Gastrocnemius medialis (tissue), 4 donors: ENCODE results near the gene ZNF423. TPM values are rescaled to one million over a fixed set of nuclear protein-coding genes. Genes with fewer than 3 reads are reported as not detected.

Source experiments
- ATAC-seq, 2 donors: fragments of 150-250 bp; one replicate each; pipeline ENCODE4 v1.9.1; 2016
- DNase-seq, 2 donors: peaks; one replicate each; pipeline ENCODE4 v3.0.0-alpha.2; 2019
- H3K27ac ChIP-seq, 4 donors: fragments of 200-600 bp; sonication (generic); 1 replicate in 1 of 4; 2 replicates in 3 of 4; pipeline ENCODE4 v1.5.1; 2016 to 2018; ENCODE audit warnings: mild to moderate bottlenecking in 2 of 4, moderate library complexity in 1 of 4
- H3K27me3 ChIP-seq, 3 donors: fragments of 200-600 bp; sonication (generic) in 2 of 3; 1 replicate in 1 of 3; 2 replicates in 2 of 3; pipeline versions ENCODE4 v1.5.1 to v1.6.0; 2016 to 2019; ENCODE audit warnings: mild to moderate bottlenecking in 1 of 3, moderate library complexity in 1 of 3
- H3K36me3 ChIP-seq, 2 donors: fragments of 200-600 bp; sonication (generic) in 1 of 2; one replicate each; pipeline ENCODE4 v1.5.1; 2017 to 2018
- H3K4me1 ChIP-seq, 2 donors: fragments of 200-600 bp; sonication (generic) in 1 of 2; one replicate each; pipeline ENCODE4 v1.5.1; 2016 to 2017; ENCODE audit warnings: mild to moderate bottlenecking in 2 of 2
- H3K4me3 ChIP-seq, 4 donors: fragments of 200-600 bp; sonication (generic) in 3 of 4; 1 replicate in 1 of 4; 2 replicates in 3 of 4; pipeline ENCODE4 v1.5.1; 2016 to 2019; ENCODE audit warnings: mild to moderate bottlenecking in 2 of 4
- H3K9me3 ChIP-seq, 3 donors: fragments of 200-600 bp; sonication (generic) in 2 of 3; 1 replicate in 1 of 3; 2 replicates in 2 of 3; pipeline ENCODE4 v1.5.1; 2016 to 2019
- CTCF ChIP-seq, 5 experiments: fragments of 450-650 bp in 3 of 5; fragments of 200-600 bp in 2 of 5; sonication (generic) in 2 of 5; IDR thresholded peaks in 4 of 5; conservative IDR thresholded peaks in 1 of 5; 1 replicate in 4 of 5; 2 replicates in 1 of 5; pipeline ENCODE4 v1.5.1; 2016 to 2019; ENCODE audit warnings: antibody characterized with exemption in 5 of 5, mild to moderate bottlenecking in 3 of 5, moderate library complexity in 3 of 5
- POLR2A ChIP-seq, 2 donors: fragments of 450-650 bp; IDR thresholded peaks; one replicate each; pipeline ENCODE4 v1.6.1; 2017; ENCODE audit warnings: antibody characterized with exemption in 2 of 2, mild to moderate bottlenecking in 2 of 2, moderate library complexity in 2 of 2
- in situ Hi-C, 4 donors: fragments of 200-750 bp; cut with MboI; loops; one replicate each; pipeline versions ENCODE4 v1.15.0 to v1.8.0; 2017; ENCODE audit warnings: low sequenced_read_pairs in 4 of 4
- intact Hi-C: fragments of 100-400 bp; cut with DNase I; formaldehyde crosslinking; loops from one replicate; pipeline ENCODE4 v1.15.1; 2023; ENCODE audit warnings: low total_unique reads
- total RNA-seq, 4 donors: library from RNA; depleted of rRNA; stranded (reverse); fragments of >200 nt; gene quantifications; one replicate each; pipeline versions ENCODE4 v1.1.0 to v1.2.3, GENCODE V29; 2016

The ZNF423 gene
- total RNA-seq, 4 donors from 2014 or later: 8.4 to 15.8 (median 12.5) TPM

GRCh38 chr16:49743658-49744057, 112.3 kb downstream of the ZNF423 start:
- TF ChIP-seq POLR2A (IDR thresholded peaks at IDR 0.05) (no peak), CTCF (IDR thresholded peaks at IDR 0.05 in 4 of 5, conservative IDR thresholded peaks at IDR 0.05 in 1 of 5) (no peak)
- H3K27me3 ChIP-seq: no peaks in the 10 kb centered on the region
- ATAC-seq: no peak
- in situ Hi-C loops (no loop called here), intact Hi-C loops (no loop called here)
- DNase-seq: no peak
- H3K9me3 ChIP-seq: no peaks in the 10 kb centered on the region
- H3K4me3 ChIP-seq: no peak overlapping the region
- H3K36me3 ChIP-seq: no peaks in the 10 kb centered on the region
- no peak overlapping the region for H3K27ac ChIP-seq
- peaks cover 4 to 5% of the 10 kb centered on the region in 2 donors for H3K4me1 ChIP-seq

DNA sequence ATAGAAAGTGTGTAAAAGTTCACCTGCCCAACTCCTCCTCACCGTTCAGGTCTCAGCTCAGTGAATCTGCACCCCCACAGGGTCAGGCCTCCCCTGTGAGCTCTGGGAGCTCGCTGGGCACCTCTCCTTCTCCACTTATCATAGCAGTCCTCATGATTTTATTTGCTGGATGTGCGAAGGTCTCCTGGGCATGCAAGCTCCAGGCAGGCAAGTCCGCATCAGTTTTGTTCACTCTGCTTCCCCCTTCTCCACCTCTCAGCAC, 112.8 kb downstream of the ZNF423 start:
- H3K27me3 ChIP-seq: no peaks in the 10 kb centered on the region
- H3K36me3 ChIP-seq: no peaks in the 10 kb centered on the region
- no peak for TF ChIP-seq POLR2A (IDR thresholded peaks at IDR 0.05)
- no peak for TF ChIP-seq CTCF (IDR thresholded peaks at IDR 0.05 in 4 of 5, conservative IDR thresholded peaks at IDR 0.05 in 1 of 5)
- intact Hi-C loops: no loop called here
- ATAC-seq (no peak), DNase-seq (no peak)
- no peaks in the 10 kb centered on the region for H3K9me3 ChIP-seq
- H3K4me1 ChIP-seq: peaks cover 0 to under 1% of the 10 kb centered on the region in 2 donors
- no peak overlapping the region for H3K4me3 ChIP-seq
- no peak overlapping the region for H3K27ac ChIP-seq
- in situ Hi-C loops: no loop called here

DNA sequence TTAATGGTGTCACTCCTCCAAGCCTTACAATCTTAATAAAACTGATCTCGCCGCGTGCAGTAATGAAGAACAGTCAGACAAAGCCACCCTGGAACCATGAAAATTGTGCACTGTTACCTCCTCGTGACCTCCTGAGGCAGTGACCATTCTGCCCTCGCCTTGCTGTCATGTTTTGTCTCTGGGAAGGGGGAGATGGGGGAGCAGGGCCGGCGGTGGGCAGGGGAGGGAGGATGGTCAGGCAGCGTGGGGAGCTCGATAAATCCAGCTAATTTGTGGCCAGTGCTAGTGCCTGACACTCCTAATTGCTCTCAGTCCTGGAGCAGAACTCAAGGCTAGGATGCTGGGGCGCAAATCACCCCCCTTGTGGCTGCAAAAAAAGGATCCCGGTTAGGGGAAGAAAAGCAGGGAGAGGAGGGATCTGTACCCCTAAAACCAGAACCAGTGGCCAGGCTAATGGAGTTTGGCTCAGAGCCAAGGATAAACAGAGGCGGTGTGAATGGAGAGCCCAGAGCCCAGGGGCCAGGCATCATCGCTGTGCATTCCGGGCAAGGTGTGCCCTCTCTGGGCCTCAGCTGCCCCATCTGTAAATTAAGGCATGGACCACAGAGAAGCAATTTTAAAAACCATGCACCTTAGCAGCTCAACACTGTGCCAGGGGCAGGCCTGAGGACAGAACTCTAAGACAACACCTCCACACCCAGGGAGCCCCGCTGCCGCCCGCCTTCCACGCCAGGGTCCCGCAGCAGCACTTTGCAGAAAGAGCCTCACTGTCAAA, 113.3 kb downstream of the ZNF423 start:
- intact Hi-C loops: no loop called here
- no peak for DNase-seq
- H3K4me3 ChIP-seq: no peak overlapping the region

GRCh38 chr16:49740256-49740655, 115.7 kb downstream of the ZNF423 start:
- Histone ChIP-seq H3K4me3 (no peak overlapping the region), H3K27ac (no peak overlapping the region), H3K4me1 (no peaks in the 10 kb centered on the region), H3K36me3 (no peaks in the 10 kb centered on the region), H3K27me3 (no peaks in the 10 kb centered on the region), H3K9me3 (no peaks in the 10 kb centered on the region)
- TF ChIP-seq POLR2A (IDR thresholded peaks at IDR 0.05) (no peak), CTCF (IDR thresholded peaks at IDR 0.05 in 4 of 5, conservative IDR thresholded peaks at IDR 0.05 in 1 of 5) (no peak)
- ATAC-seq: no peak
- intact Hi-C loops (no loop called here), in situ Hi-C loops (no loop called here)
- DNase-seq: no peak

More for the DNA sequence above, 113.3 kb downstream of the ZNF423 start:
- TF ChIP-seq CTCF (IDR thresholded peaks at IDR 0.05 in 4 of 5, conservative IDR thresholded peaks at IDR 0.05 in 1 of 5) (no peak), POLR2A (IDR thresholded peaks at IDR 0.05) (no peak)
- no peaks in the 10 kb centered on the region for H3K27me3 ChIP-seq
- H3K4me1 ChIP-seq: no peaks in the 10 kb centered on the region
- no peak for ATAC-seq
- H3K9me3 ChIP-seq: no peaks in the 10 kb centered on the region
- H3K36me3 ChIP-seq: no peaks in the 10 kb centered on the region
- no peak overlapping the region for H3K27ac ChIP-seq
- in situ Hi-C loops: no loop called here

DNA sequence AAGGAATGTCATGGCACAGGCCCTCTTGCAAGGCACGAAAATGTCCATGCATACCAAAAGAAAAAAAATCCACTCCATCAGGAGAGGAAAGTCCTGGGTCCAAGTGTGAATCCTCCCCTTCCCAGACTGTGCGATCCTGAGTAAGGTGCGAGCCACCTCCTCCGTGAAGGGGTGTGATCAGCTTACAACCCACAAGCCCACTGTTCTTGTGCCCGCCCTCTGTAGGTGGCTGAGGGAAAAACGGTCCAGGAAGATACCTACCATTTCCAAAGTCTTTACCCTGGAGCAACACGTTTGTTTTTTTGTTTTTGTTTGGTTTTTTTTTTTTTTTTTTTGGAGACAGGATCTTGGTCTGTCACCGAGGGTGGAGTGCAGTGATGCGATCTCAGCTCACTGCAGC, 116.5 kb downstream of the ZNF423 start:
- no peak for ATAC-seq
- no peak overlapping the region for H3K4me3 ChIP-seq
- intact Hi-C loops: no loop called here

More for the DNA sequence above, 116.5 kb downstream of the ZNF423 start:
- Histone ChIP-seq H3K36me3 (no peaks in the 10 kb centered on the region), H3K27ac (no peak overlapping the region), H3K4me1 (no peaks in the 10 kb centered on the region), H3K27me3 (no peaks in the 10 kb centered on the region), H3K9me3 (no peaks in the 10 kb centered on the region)
- in situ Hi-C loops: no loop called here
- TF ChIP-seq POLR2A (IDR thresholded peaks at IDR 0.05) (no peak), CTCF (IDR thresholded peaks at IDR 0.05 in 4 of 5, conservative IDR thresholded peaks at IDR 0.05 in 1 of 5) (no peak)
- no peak for DNase-seq
